Thoracic aorta (tissue), 2 donors: ENCODE measurements around the gene CIPC. TPM values are rescaled to one million over a fixed set of nuclear protein-coding genes. Genes with fewer than 3 reads are reported as not detected.

Source experiments
- ATAC-seq: fragments of 150-250 bp; one replicate; pipeline ENCODE4 v1.8.0; 2017; ENCODE audit warnings: low read depth; ENCODE audit not compliant: insufficient number of reproducible peaks, low FRiP score
- DNase-seq: peaks from one replicate; pipeline ENCODE4 v3.0.0-alpha.2; 2020; ENCODE audit warnings: low spot score
- H3K27ac ChIP-seq, 2 donors: fragments of 200-600 bp; sonication (generic); 1 replicate in 1 of 2; 2 replicates in 1 of 2; pipeline ENCODE4 v1.5.1; 2016; ENCODE audit warnings: mild to moderate bottlenecking in 2 of 2, moderate library complexity in 2 of 2
- H3K27me3 ChIP-seq: fragments of 200-600 bp; sonication (generic); replicated peaks from 2 replicates; pipeline ENCODE4 v1.6.0; 2016; ENCODE audit warnings: mild to moderate bottlenecking; ENCODE audit not compliant: insufficient read depth
- H3K36me3 ChIP-seq: fragments of 200-600 bp; sonication (generic); one replicate; pipeline ENCODE4 v1.5.1; 2016
- H3K4me1 ChIP-seq, 2 donors: fragments of 200-600 bp; sonication (generic); 1 replicate in 1 of 2; 2 replicates in 1 of 2; pipeline versions ENCODE4 v1.5.1 to v1.6.0; 2016; ENCODE audit warnings: low read depth in 2 of 2, mild to moderate bottlenecking in 1 of 2; ENCODE audit not compliant: control insufficient read depth in 1 of 2
- H3K4me3 ChIP-seq: fragments of 200-600 bp; sonication (generic); 2 replicates; pipeline ENCODE4 v1.5.1; 2016; ENCODE audit warnings: mild to moderate bottlenecking
- H3K9me3 ChIP-seq: fragments of 200-600 bp; sonication (generic); 2 replicates; pipeline ENCODE4 v1.5.1; 2016
- total RNA-seq, 2 donors: library from RNA; depleted of rRNA; stranded (reverse); fragments of >200 nt; gene quantifications; one replicate each; pipeline versions ENCODE4 v1.1.0 to v1.2.3, GENCODE V29; 2016
- TF ChIP-seq, protein P1 (sequence below): fragments of 200-600 bp; sonication (generic); IDR thresholded peaks from one replicate; pipeline ENCODE4 v1.5.1; 2019; ENCODE audit warnings: antibody characterized with exemption

CIPC gene
- total RNA-seq, 2 donors from 2014 or later = 38.3 to 44.4 TPM

DNA sequence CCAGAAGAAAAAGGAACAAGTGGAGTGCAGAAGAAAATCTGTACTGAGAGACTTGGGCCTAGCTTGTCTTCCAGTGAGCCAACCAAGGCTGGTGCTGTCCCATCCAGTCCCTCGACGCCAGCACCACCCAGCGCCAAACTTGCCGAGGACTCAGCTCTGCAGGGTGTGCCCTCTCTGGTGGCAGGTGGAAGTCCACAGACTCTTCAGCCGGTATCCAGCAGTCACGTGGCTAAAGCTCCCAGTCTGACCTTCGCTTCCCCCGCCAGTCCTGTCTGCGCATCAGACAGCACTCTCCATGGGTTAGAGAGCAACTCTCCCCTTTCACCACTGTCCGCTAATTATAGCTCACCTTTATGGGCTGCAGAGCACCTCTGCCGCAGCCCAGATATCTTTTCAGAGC lies 15.6 kb downstream of the CIPC start:
- Histone ChIP-seq H3K4me3 (no peak overlapping the region), H3K9me3 (no peaks in the 10 kb centered on the region), H3K36me3 (peaks cover 48% of the 10 kb centered on the region), H3K4me1 (peaks cover 13 to 27% of the 10 kb centered on the region in 2 donors), H3K27me3 (no peaks in the 10 kb centered on the region), H3K27ac (peak overlapping the region in 1 of 2 donors; percentile 19)
- TF ChIP-seq, protein P1, sequence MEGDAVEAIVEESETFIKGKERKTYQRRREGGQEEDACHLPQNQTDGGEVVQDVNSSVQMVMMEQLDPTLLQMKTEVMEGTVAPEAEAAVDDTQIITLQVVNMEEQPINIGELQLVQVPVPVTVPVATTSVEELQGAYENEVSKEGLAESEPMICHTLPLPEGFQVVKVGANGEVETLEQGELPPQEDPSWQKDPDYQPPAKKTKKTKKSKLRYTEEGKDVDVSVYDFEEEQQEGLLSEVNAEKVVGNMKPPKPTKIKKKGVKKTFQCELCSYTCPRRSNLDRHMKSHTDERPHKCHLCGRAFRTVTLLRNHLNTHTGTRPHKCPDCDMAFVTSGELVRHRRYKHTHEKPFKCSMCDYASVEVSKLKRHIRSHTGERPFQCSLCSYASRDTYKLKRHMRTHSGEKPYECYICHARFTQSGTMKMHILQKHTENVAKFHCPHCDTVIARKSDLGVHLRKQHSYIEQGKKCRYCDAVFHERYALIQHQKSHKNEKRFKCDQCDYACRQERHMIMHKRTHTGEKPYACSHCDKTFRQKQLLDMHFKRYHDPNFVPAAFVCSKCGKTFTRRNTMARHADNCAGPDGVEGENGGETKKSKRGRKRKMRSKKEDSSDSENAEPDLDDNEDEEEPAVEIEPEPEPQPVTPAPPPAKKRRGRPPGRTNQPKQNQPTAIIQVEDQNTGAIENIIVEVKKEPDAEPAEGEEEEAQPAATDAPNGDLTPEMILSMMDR = no peak
- DNase-seq (no peak), ATAC-seq (no peak)

DNA sequence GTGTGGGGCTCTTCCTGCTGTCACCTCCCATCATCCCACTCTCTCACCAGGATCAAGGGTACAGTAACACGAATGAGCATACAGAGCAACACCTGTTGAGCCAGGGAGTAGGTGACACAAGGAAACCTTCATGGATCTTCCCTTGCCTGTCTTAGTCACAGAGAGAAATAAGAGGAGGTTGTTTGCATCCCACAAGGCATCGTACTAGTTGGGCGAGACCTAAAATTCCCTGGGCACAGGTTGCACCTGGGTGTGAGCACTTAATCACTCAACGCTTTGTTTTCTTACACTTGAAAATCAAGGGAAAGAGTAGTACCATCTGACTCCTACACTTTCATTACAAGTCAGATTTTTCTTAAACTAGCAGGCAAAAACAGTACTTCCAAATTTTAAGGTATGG lies 16.6 kb downstream of the CIPC start:
- Histone ChIP-seq H3K9me3 (no peaks in the 10 kb centered on the region), H3K4me1 (peaks cover 13 to 25% of the 10 kb centered on the region in 2 donors), H3K36me3 (peaks cover 48% of the 10 kb centered on the region), H3K27ac (no peak overlapping the region), H3K4me3 (no peak overlapping the region), H3K27me3 (no peaks in the 10 kb centered on the region)
- TF ChIP-seq, protein P1 = no peak
- DNase-seq (no peak), ATAC-seq (no peak)

DNA sequence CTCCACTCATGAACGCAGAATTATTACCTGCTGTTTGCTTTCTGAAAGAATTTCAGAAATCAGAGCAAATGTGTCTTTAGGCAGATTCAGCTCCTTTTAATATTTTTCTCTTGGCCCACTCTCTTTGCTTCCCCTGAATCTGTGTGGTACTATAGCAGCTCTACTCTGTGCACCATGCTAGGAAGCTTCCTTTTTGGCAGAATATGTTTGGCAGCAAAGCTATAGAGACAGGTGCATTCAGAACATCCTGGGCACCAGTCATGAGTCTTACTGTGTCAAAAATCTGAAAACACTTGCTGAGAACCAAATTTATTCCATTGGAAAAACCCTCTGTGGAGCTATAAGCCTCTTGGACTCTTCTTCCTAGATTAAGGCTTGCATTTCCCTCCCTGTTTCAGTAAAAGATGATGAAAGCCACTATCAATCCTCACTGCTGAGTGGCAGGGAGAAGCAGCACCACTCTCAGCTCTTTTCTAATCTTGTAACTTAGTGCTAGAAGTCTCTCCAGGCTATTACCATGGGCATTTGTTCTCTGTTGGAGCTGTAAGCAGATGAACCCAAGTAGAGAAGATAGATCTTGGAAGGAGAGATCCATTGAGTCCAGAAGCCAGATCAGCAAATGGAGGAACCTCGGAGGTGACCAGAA lies 18.2 kb downstream of the CIPC start:
- no peak overlapping the region for H3K27ac ChIP-seq
- H3K4me3 ChIP-seq = no peak overlapping the region
- H3K27me3 ChIP-seq = no peaks in the 10 kb centered on the region
- TF ChIP-seq, protein P1 = no peak
- DNase-seq = no peak
- no peak for ATAC-seq
- H3K4me1 ChIP-seq = peaks cover 6 to 15% of the 10 kb centered on the region in 2 donors
- H3K9me3 ChIP-seq = no peaks in the 10 kb centered on the region
- H3K36me3 ChIP-seq = peaks cover 45% of the 10 kb centered on the region

DNA sequence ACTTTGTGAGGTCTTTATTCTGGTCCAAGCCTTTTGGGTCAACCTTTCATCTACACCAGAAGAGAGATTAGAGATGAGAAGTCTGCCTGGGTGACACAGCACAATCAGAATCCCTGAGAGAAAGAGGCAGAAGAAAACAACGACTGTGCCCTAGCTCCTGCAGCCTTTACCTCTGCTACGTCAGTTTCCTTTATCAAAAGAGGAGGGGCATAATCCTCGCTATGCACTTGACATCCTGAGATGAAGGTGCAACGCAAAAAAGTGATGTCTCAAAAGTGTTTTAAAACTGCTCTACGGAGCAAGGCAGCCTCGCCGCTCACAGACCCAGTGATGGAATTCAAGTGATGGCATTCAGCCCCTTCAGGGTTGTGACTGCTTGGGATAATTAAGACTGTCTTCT lies 21.8 kb downstream of the CIPC start:
- Histone ChIP-seq H3K9me3 (no peaks in the 10 kb centered on the region), H3K27me3 (no peaks in the 10 kb centered on the region), H3K4me1 (peaks cover 3 to 32% of the 10 kb centered on the region in 2 donors), H3K36me3 (peaks cover 29% of the 10 kb centered on the region), H3K27ac (no peak overlapping the region), H3K4me3 (no peak overlapping the region)
- ATAC-seq = no peak
- DNase-seq = no peak
- TF ChIP-seq, protein P1 = no peak

DNA sequence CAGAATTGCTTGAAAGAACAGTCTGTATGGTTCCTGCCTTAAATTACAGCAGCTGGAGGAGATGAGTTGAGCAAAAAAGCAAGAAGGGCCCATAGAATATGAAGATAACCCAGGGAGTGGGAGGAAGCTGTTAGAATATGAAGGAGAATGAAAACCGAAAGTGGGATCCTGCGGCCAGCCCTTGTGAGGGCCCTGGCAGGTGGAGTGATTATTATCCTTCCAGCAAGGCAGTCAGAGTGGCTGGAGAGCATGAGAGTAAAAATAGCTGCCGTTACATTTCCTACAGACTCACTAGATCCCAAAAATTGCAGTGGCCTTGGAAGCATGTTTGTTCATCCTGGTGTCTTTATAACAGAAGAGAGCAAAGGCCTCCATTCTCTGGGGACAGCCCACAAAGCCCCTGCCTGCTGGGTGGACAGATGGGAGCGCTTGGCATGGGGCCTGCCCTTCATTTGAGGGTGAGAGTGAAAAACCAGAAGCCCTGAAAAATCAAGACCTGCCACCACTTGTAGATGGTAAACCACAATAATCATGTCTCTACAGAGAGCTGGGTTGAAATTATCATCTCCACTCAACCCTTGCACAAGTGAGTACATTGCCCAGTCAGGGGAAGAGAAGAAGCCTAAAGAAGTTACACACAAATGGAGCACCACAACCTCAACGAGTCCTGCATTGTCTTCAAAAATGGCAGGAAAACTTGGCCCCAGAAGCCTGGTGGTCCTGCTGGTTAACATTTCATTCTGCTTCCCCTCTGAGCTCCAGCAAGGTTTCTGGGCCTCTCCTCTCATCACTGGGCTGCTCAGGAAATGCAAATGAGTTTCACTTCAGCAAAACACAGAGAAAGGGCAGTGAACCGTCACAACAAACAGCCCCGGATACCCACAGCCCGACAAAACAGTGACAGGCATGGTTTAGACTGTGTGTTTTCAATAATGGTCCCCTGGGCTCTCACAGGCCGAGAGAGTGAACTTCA lies 23.0 kb downstream of the CIPC start:
- H3K4me1 ChIP-seq = peaks cover 6 to 37% of the 10 kb centered on the region in 2 donors
- H3K9me3 ChIP-seq = no peaks in the 10 kb centered on the region
- H3K27ac ChIP-seq = peak overlapping the region in 1 of 2 donors; percentile 22
- TF ChIP-seq, protein P1 = no peak
- H3K36me3 ChIP-seq = peaks cover 24% of the 10 kb centered on the region
- no peak for DNase-seq
- ATAC-seq = no peak
- no peaks in the 10 kb centered on the region for H3K27me3 ChIP-seq
- no peak overlapping the region for H3K4me3 ChIP-seq
